K562 (cell line): ENCODE results near the gene TRRAP. TPM values are rescaled to one million over a fixed set of nuclear protein-coding genes. Genes with fewer than 3 reads are reported as not detected.

Experiments
- ATAC-seq: fragments of 200-7000 bp; cut with Tn5 transposase; 3 replicates; pipeline ENCODE4 v1.9.1; 2020; ENCODE audit warnings: moderate library complexity
- BruUV-seq: library from RNA; stranded (reverse); fragments of 400-500 nt; replicated peaks from 2 replicates; lab custom pipeline; 2021; lab: Mats Ljungman, UMichigan
- CTCF ChIA-PET: fragments of 300-600 bp; formaldehyde crosslinking; extraction: SDS; loops from one replicate; lab custom pipeline; 2021; ENCODE audit warnings: low intra/inter-chr PET ratio; lab: Yijun Ruan, JAX
- POLR2A ChIA-PET: fragments of 300-600, 350-650 bp; sonication (Branson Sonifier 250); formaldehyde crosslinking; extraction: SDS; loops from one replicate; lab custom pipeline; 2021; ENCODE audit warnings: antibody characterized with exemption, inconsistent platforms; lab: Yijun Ruan, JAX
- DNase-seq, 4 experiments: peaks; one replicate each; pipeline versions ENCODE4 v3.0.0 to v3.0.0-alpha.2; 2011 to 2018; ENCODE audit warnings: low spot score in 3 of 4, mixed read lengths in 3 of 4; ENCODE audit errors: extremely low read depth in 1 of 4
- FAIRE-seq: peaks from 2 replicates; lab custom pipeline; 2011; peaks lifted over from hg19 to GRCh38; lab: Jason Lieb, UNC
- H2AFZ ChIP-seq: 2 replicates; pipeline ENCODE4 v1.6.0; 2011; ENCODE audit warnings: low read depth, low read length, control low read depth, inconsistent platforms
- H3K27ac ChIP-seq: fragments of 200-600 bp; 3 replicates; pipeline ENCODE4 v1.8.0; 2011; ENCODE audit warnings: low read depth, mild to moderate bottlenecking, control low read depth, inconsistent platforms, low read length, moderate library complexity, mixed read lengths; ENCODE audit errors: extremely low read depth
- H3K27me3 ChIP-seq, 2 experiments: fragments of 300-600 bp in 1 of 2; 2 replicates in 1 of 2; 3 replicates in 1 of 2; pipeline versions ENCODE4 v1.6.0 to v1.8.0; 2011; ENCODE audit warnings: inconsistent platforms in 2 of 2, low read length in 2 of 2, mild to moderate bottlenecking in 1 of 2, mixed read lengths in 1 of 2, moderate library complexity in 1 of 2; ENCODE audit not compliant: control insufficient read depth in 2 of 2, insufficient read depth in 2 of 2
- H3K36me3 ChIP-seq: fragments of 300-600 bp; 3 replicates; pipeline ENCODE4 v1.8.0; 2011; ENCODE audit warnings: mild to moderate bottlenecking, low read length, inconsistent platforms; ENCODE audit not compliant: control insufficient read depth, insufficient read depth
- H3K4me1 ChIP-seq, 2 experiments: fragments of 200-600 bp in 1 of 2; replicated peaks in 1 of 2; 2 replicates in 1 of 2; 3 replicates in 1 of 2; pipeline versions ENCODE4 v1.5.1 to v1.8.0; 2011; ENCODE audit warnings: inconsistent platforms in 2 of 2, low read length in 2 of 2, mild to moderate bottlenecking in 1 of 2, mixed read lengths in 1 of 2, moderate library complexity in 1 of 2; ENCODE audit not compliant: control insufficient read depth in 2 of 2, insufficient read depth in 2 of 2
- H3K4me2 ChIP-seq: 2 replicates; pipeline ENCODE4 v1.6.1; 2011; ENCODE audit warnings: low read length, control low read depth, inconsistent platforms, mixed read lengths; ENCODE audit not compliant: insufficient read depth
- H3K4me3 ChIP-seq: fragments of 200-600 bp; sonication (generic), shearing (Covaris generic); 2 replicates; pipeline ENCODE4 v1.5.1; 2016; ENCODE audit warnings: control low read depth, inconsistent platforms
- H3K79me2 ChIP-seq: fragments of 200-600 bp; 3 replicates; pipeline ENCODE4 v1.8.0; 2011; ENCODE audit warnings: low read length, inconsistent platforms; ENCODE audit not compliant: control insufficient read depth, insufficient read depth
- H3K9ac ChIP-seq, 2 experiments: 2 replicates each; pipeline versions ENCODE4 v1.6.0 to v1.6.1; 2011; ENCODE audit warnings: low read depth in 2 of 2, low read length in 2 of 2, control low read depth in 1 of 2, inconsistent platforms in 1 of 2, mild to moderate bottlenecking in 1 of 2, mixed read lengths in 1 of 2; ENCODE audit not compliant: insufficient read depth in 1 of 2
- H3K9me1 ChIP-seq: one replicate; pipeline ENCODE4 v1.6.0; 2011; ENCODE audit warnings: inconsistent platforms, mild to moderate bottlenecking, low read length, moderate library complexity; ENCODE audit not compliant: control insufficient read depth, insufficient read depth
- H3K9me3 ChIP-seq: replicated peaks from 2 replicates; pipeline ENCODE4 v1.5.1; 2011; ENCODE audit warnings: low read depth, low read length, inconsistent platforms; ENCODE audit not compliant: control insufficient read depth, insufficient read depth
- H4K20me1 ChIP-seq: replicated peaks from 2 replicates; pipeline ENCODE4 v1.6.1; 2011; ENCODE audit warnings: low read length, inconsistent platforms, mixed read lengths; ENCODE audit not compliant: control insufficient read depth, insufficient read depth
- ARID3B ChIP-seq: fragments of 250-450 bp; sonication (Bioruptor Pico); IDR thresholded peaks from 2 replicates; pipeline ENCODE4 v1.4.0; 2020; ENCODE audit warnings: borderline replicate concordance
- CCAR2 ChIP-seq: fragments of 200-400 bp; formaldehyde crosslinking; IDR thresholded peaks from 2 replicates; pipeline ENCODE4 v1.6.1; 2017; ENCODE audit warnings: mild to moderate bottlenecking, low read depth, low read length
- CEBPB ChIP-seq: fragments of 450-650 bp; IDR thresholded peaks from 2 replicates; pipeline ENCODE4 v1.6.1; 2016; ENCODE audit warnings: missing genetic modification characterization, missing compliant biosample characterization
- CREBBP ChIP-seq: IDR thresholded peaks from one replicate; pipeline ENCODE4 v1.6.1; 2012; ENCODE audit warnings: low read depth, mild to moderate bottlenecking, control low read depth, inconsistent platforms, low read length
- FOXJ3 ChIP-seq: sonication (generic); formaldehyde crosslinking; IDR thresholded peaks from 2 replicates; pipeline ENCODE4 v1.4.0; 2020; ENCODE audit warnings: mild to moderate bottlenecking, missing genetic modification reagents
- HNRNPUL1 ChIP-seq: fragments of 200-400 bp; formaldehyde crosslinking; IDR thresholded peaks from 2 replicates; pipeline ENCODE4 v1.6.1; 2017; ENCODE audit warnings: low read length
- KDM1A ChIP-seq, 2 experiments: fragments of 450-650 bp; IDR thresholded peaks; 2 replicates each; pipeline ENCODE4 v1.6.1; 2016; ENCODE audit warnings: mild to moderate bottlenecking in 2 of 2
- MCM2 ChIP-seq: fragments of 450-650 bp; IDR thresholded peaks from 2 replicates; pipeline ENCODE4 v1.6.1; 2017; ENCODE audit warnings: low read depth, mild to moderate bottlenecking
- POLR2AphosphoS5 ChIP-seq: IDR thresholded peaks from 2 replicates; pipeline ENCODE4 v1.6.1; 2011; ENCODE audit warnings: mild to moderate bottlenecking, low read depth, low read length, moderate library complexity; ENCODE audit not compliant: control insufficient read depth, insufficient read depth
- TAF9B ChIP-seq: fragments of 450-650 bp; IDR thresholded peaks from 2 replicates; pipeline ENCODE4 v1.6.1; 2018; ENCODE audit warnings: mild to moderate bottlenecking; ENCODE audit not compliant: partially characterized antibody
- WGBS: fragments of 100-300 bp; shearing (Covaris generic); methylation state at CpG from one replicate; pipeline ENCODE4 v1.1.6; 2016; ENCODE audit warnings: low coverage, mixed read lengths; ENCODE audit not compliant: insufficient coverage; ENCODE audit errors: missing lambda C conversion rate; 5-methylcytosine and 5-hydroxymethylcytosine counted together
- in situ Hi-C: fragments of 300-500 bp; cut with MboI; formaldehyde crosslinking; loops from 4 replicates; pipeline ENCODE4 v1.15.0; 2018; ENCODE audit warnings: inconsistent platforms, mixed read lengths
- intact Hi-C: fragments of 100-400 bp; cut with micrococcal nuclease; formaldehyde crosslinking; loops from 2 replicates; pipeline ENCODE4 v1.14.2; 2022
- polyA plus RNA-seq, 8 experiments: library from polyadenylated mRNA; depleted of rRNA in 4 of 8; stranded (reverse) in 5 of 8; unstranded in 3 of 8; fragments of >200 nt; fragmentation: Nextera tagmentation in 2 of 8; fragmentation: Illumina TruSeq in 1 of 8; extraction: Ambion mirVana in 2 of 8; extraction: Trizol in 1 of 8; gene quantifications; 2 replicates each; pipeline versions ENCODE4 v1.2.1 to v1.2.3, GENCODE V29; 2011 to 2014; ENCODE audit warnings: inconsistent platforms in 1 of 8, missing spikeins in 1 of 8
- total RNA-seq, 7 experiments: library from RNA; depleted of rRNA in 6 of 7; stranded (reverse); fragments of >200 nt in 6 of 7; fragmentation: Illumina TruSeq in 2 of 7; extraction: Trizol in 2 of 7; gene quantifications; 2 replicates each; pipeline versions ENCODE4 v1.2.1 to v1.2.3, GENCODE V29; 2011 to 2021; ENCODE audit warnings: low replicate concordance in 1 of 7

TRRAP gene
- total and polyA plus RNA-seq, 9 of the 15 experiments (the other 6 are each of a cell fraction or from before 2014, with no cell fraction given): 1.3 to 47.2 (median 9.7) TPM

GRCh38 chr7:99029466-99030435 is 151.4 kb downstream of the TRRAP start:
- ATAC-seq (no peak), FAIRE-seq (no peak), DNase-seq (no peak)
- H4K20me1 ChIP-seq: no peaks in the 10 kb centered on the region
- no peak overlapping the region for H3K4me3 ChIP-seq
- H3K9me3 ChIP-seq: no peaks in the 10 kb centered on the region
- H3K27ac ChIP-seq: no peak overlapping the region
- no peaks in the 10 kb centered on the region for H3K79me2 ChIP-seq
- peaks cover 69% of the 10 kb centered on the region; the same call in 2 of the 3 replicates for H3K36me3 ChIP-seq
- H3K9me1 ChIP-seq: no peaks in the 10 kb centered on the region
- no TSS peak for BruUV-seq
- H2AFZ ChIP-seq: no peak overlapping the region
- WGBS: 75% methylated on average over 9 of the region's 9 CpGs
- no peak overlapping the region for H3K9ac ChIP-seq
- H3K4me1 ChIP-seq: no peaks in the 10 kb centered on the region; a peak in 1 of 5 replicates
- H3K4me2 ChIP-seq: no peak overlapping the region
- in situ Hi-C loops: no loop called here
- H3K27me3 ChIP-seq: no peaks in the 10 kb centered on the region
- POLR2A ChIA-PET: interaction anchor here (0.6 to 2.7 kb wide), 7 partner anchors 8 to 43 kb away, joined by 3 to 6 read pairs (median 4); no protein-coding TSS in a partner anchor
- TF ChIP-seq TAF9B: no peak
- peak; percentile 31; the same call in 1 of the 2 replicates for TF ChIP-seq POLR2AphosphoS5
- TF ChIP-seq CREBBP: no peak
- no peak for TF ChIP-seq CCAR2
- peak in 1 of 2 experiments; percentile 37; a peak in 1 of 4 replicates for TF ChIP-seq KDM1A (IDR thresholded peaks at IDR 0.05)
- TF ChIP-seq MCM2: no peak
- TF ChIP-seq CEBPB (tag): peak; percentile 28; the same call in 1 of the 2 replicates
- no peak for TF ChIP-seq ARID3B
- TF ChIP-seq FOXJ3: no peak
- TF ChIP-seq HNRNPUL1: no peak
- intact Hi-C loops: no loop called here
- CTCF ChIA-PET: no interaction called here
